ENCODE results near the gene JAML.

DNA sequence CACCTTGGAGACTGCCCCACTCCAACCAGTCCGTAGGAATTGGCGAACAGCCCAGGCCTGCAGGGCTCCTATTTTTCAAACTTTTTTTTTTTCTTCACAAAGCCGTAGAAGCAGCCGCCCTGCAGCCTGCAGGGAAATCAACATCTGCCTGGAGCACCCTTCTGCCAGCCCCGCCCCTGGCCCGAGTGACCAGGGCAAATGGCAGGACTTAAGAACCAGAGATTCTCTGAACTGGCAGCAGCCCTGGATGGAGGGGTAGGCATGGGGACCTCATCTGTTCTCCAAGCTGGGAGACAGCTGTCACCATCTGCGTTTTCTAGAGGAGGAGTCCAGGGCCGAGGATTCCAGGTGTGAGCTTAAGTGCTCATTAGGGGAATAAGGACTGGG is 53.9 kb downstream of the JAML start:
- TF ChIP-seq EZH2 (IDR thresholded peaks at IDR 0.05), result no peak
- TF ChIP-seq POLR2AphosphoS5 (IDR thresholded peaks at IDR 0.05; ENCODE audit: borderline replicate concordance, low read depth, low read length), result no peak
- no peak for TF ChIP-seq FOXP2 (optimal IDR thresholded peaks at IDR 0.05; ENCODE audit: control extremely low read depth, extremely low read length, insufficient read depth)

Measured in SK-N-MC (cell line).